Coronary artery (tissue), 2 donors: ENCODE data around the gene SPATA31E1.
"Not testable (repeated sequence)": the region's sequence is repeated elsewhere in the genome, so short reads cannot be mapped to it uniquely, and the experiment has no call there.

Source experiments
- DNase-seq: peaks from one replicate; pipeline ENCODE4 v3.0.0-alpha.2; 2017; ENCODE audit warnings: low spot score
- H3K27ac ChIP-seq, 2 donors: fragments of 200-600 bp; sonication (generic); one replicate each; pipeline ENCODE4 v1.5.1; 2016 to 2019
- H3K4me3 ChIP-seq: fragments of 200-600 bp; sonication (generic); 2 replicates; pipeline ENCODE4 v1.5.1; 2016; ENCODE audit warnings: mild to moderate bottlenecking, moderate library complexity
- CTCF ChIP-seq: fragments of 200-600 bp; sonication (generic); IDR thresholded peaks from one replicate; pipeline ENCODE4 v1.5.1; 2019; ENCODE audit warnings: antibody characterized with exemption

The SPATA31E1 gene

GRCh38 chr9:87909310-87910041 lies 26.8 kb downstream of the SPATA31E1 start:
- DNase-seq, result no peak
- TF ChIP-seq CTCF, result no peak

GRCh38 chr9:87910821-87911220 lies 28.1 kb downstream of the SPATA31E1 start:
- no peak for TF ChIP-seq CTCF
- no peak overlapping the region for H3K27ac ChIP-seq
- no peak overlapping the region for H3K4me3 ChIP-seq
- no peak for DNase-seq

More at GRCh38 chr9:87909310-87910041, 26.8 kb downstream of the SPATA31E1 start:
- Histone ChIP-seq H3K27ac (no peak overlapping the region), H3K4me3 (no peak overlapping the region)

GRCh38 chr9:87917662-87918061 lies 35.0 kb downstream of the SPATA31E1 start, which contains the start of gene SPATA31C1:
Gene SPATA31C1 (plus strand): TSS chr9:87917962.
- not testable (repeated sequence) for H3K27ac ChIP-seq, DNase-seq, H3K4me3 ChIP-seq

- DNase-seq, H3K4me3 ChIP-seq, H3K27ac ChIP-seq: not testable (repeated sequence)
Measured at GRCh38 chr9:87919013-87919412, 36.3 kb downstream of the SPATA31E1 start.

- DNase-seq, H3K4me3 ChIP-seq, H3K27ac ChIP-seq: not testable (repeated sequence)
Measured at GRCh38 chr9:87921561-87921960, 38.9 kb downstream of the SPATA31E1 start.

- H3K4me3 ChIP-seq, DNase-seq, H3K27ac ChIP-seq: not testable (repeated sequence)
Measured at GRCh38 chr9:87923012-87923411, 40.3 kb downstream of the SPATA31E1 start.

GRCh38 chr9:87924851-87925250 lies 42.2 kb downstream of the SPATA31E1 start:
- H3K4me3 ChIP-seq, DNase-seq, H3K27ac ChIP-seq: not testable (repeated sequence)

GRCh38 chr9:87929152-87929551 lies 46.5 kb downstream of the SPATA31E1 start:
- not testable (repeated sequence) for DNase-seq, H3K27ac ChIP-seq, H3K4me3 ChIP-seq

GRCh38 chr9:87934444-87934843 lies 51.8 kb downstream of the SPATA31E1 start:
- not testable (repeated sequence) for DNase-seq, H3K4me3 ChIP-seq, H3K27ac ChIP-seq

GRCh38 chr9:87937352-87937751 lies 54.7 kb downstream of the SPATA31E1 start:
- H3K27ac ChIP-seq, H3K4me3 ChIP-seq, DNase-seq: not testable (repeated sequence)

GRCh38 chr9:87937918-87938317 lies 55.2 kb downstream of the SPATA31E1 start:
- not testable (repeated sequence) for H3K27ac ChIP-seq

GRCh38 chr9:87938336-87938735 lies 55.7 kb downstream of the SPATA31E1 start:
- not testable (repeated sequence) for H3K4me3 ChIP-seq, H3K27ac ChIP-seq, DNase-seq

More at GRCh38 chr9:87937918-87938317, 55.2 kb downstream of the SPATA31E1 start:
- H3K4me3 ChIP-seq, DNase-seq: not testable (repeated sequence)
